HG03103 (cell line): ENCODE data around the gene C1QTNF5.

Experiments
- ATAC-seq: cut with Tn5 transposase; IDR thresholded peaks from one replicate; pipeline ENCODE4 v1.9.1; 2021; ENCODE audit warnings: low read depth; ENCODE audit not compliant: unreplicated experiment

C1QTNF5 gene

DNA sequence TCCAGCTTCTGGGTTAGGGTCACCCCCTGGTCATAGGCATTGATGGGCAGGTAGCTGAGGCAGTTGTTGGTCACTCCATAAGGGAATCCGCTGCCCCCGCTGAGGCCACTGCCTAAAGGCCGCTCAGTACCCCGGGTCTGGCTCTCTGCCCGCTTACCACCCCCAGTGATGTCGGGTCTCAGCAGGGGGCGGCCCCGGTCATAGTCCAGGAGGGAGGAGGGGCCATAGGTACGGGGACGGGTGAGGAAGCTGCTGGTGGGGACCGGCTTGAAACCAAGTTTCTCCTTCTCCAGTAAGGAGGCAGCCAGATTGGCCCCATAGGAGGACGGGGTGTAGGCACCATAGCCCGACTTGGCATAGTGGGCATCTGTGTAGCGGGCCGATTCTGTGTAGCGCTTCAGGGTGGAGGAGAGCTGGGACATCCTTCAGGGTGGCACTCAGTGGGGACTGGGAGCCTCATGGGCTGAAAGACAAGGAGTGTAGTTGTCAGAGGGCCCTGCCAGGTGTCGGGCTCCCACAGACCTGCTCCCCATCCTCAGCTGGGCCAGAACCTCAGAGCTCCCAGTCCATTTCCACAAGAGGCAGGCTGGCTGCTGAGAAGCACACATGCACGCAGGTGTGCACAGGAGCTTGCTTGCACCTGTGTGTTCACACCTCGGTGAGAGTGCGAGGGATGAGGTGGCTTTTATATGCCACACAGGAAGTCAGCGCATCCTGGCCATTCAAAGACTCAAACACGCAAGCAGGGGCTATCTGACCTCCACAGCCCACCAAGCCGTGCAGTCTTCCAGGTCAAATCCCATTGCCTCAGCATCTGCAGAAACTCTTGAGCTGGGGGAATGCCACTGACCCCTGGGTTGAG, 32.6 kb upstream of the C1QTNF5 start:
- ATAC-seq: no peak

DNA sequence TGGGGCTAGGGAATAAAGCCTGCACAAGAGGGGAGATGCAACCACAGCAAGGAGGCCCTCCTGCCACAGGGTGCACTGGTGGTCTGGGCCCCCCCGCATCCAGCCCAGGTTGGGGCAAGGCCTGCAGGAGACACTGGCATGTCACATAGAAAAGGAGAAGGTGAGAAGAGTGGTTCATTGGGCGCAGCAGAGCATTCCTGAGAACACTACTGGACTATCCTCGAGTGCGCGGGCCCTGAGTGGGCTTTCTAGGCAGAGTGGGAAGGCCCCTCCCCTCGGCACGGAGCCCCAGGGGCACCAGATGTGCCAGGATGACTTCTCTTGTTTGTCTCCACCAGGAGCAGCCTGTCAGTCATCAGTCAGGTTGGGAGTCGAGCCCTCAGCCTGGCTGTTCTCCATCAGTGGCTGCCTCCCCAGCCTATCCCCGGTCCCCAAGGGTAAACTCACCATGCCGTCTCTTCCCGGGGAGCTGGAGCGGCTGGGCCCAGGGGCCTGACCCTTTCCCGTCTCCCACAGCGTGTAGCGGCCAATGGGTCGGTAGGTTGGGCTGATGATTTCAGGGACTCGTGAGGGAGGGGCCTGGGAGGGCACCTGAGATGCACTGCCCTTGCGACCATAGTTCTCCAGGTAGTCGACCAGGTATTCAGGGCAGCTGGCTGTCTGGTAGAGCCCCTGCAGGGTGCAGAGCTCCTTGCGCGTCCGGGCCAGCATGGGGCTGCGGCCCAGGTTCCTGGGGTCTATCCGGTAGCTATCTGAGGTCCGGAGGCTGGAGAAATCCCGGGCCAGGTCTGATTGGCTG, 31.8 kb upstream of the C1QTNF5 start:
- ATAC-seq: no peak

DNA sequence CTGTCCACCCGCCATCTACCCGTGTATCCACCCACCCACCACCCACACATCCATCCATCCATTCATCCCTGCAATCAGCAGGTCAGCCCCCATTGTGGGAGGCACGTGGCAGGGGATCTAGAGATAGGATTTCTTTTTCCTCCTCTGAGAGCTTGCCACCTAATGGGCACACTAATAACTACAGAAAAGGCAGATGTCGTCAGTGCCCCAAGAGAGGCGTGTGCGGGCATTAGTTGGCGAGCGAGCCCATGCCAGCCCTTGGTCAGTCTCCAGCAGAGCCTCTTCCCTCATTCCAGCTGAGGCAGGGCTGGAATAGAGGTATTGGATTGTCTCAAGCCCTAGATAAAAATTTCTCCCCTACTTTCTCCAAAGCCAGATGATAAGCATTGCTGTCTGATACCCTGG, 31.1 kb upstream of the C1QTNF5 start:
- no peak for ATAC-seq

DNA sequence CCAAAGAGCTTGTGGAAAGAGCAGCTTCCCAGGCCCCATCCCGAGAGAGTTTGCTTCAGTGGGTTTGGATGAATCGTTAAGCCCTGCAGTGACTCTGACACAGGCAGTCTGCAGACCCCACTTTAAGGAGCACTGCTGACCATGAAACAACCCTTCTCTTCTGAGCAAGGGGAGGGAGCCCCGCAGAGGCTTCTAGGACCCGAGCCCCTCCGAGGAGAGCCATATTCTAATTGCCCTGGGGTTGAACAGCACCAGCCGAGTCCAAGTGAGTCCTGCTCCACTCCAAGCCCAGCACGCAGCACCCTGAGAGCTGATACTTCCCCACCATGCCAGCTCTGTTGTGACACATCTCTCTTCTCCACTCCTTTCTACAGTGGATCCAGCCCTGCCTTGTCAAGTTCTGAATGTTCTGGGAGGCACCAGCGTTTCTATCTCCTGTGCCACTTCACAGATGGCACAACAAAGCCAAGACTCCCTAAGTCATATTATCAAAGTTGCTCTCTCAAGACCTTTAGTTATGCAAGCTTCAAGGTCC, 30.5 kb upstream of the C1QTNF5 start:
- no peak for ATAC-seq

DNA sequence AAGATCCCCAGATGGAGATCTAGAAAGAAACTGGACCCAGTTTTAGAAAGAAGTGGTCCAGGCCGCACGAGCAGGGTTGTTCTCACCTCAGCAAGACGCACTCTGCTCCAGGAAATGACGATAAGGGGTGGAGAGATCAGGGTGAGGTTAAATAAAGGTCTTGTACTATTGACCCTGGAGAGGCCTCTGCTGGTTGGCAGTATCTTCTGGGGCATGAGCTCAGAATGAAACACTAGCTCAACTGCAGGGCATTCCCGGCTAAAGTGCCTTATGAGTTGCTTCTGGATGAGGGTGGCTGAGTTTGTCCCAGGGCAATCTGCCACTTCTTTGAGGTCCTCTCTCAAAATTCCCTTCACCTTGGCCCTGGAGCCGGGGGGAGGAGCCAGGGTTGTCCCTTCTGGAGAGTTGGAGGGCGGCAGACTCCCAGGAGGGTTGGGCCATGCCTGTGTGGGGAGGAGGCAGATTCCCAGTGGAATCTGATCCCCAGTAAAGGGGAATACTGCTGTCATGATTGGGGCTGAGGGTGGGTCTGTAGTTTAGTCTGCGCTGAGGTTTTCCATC, 29.9 kb upstream of the C1QTNF5 start:
- no peak for ATAC-seq

DNA sequence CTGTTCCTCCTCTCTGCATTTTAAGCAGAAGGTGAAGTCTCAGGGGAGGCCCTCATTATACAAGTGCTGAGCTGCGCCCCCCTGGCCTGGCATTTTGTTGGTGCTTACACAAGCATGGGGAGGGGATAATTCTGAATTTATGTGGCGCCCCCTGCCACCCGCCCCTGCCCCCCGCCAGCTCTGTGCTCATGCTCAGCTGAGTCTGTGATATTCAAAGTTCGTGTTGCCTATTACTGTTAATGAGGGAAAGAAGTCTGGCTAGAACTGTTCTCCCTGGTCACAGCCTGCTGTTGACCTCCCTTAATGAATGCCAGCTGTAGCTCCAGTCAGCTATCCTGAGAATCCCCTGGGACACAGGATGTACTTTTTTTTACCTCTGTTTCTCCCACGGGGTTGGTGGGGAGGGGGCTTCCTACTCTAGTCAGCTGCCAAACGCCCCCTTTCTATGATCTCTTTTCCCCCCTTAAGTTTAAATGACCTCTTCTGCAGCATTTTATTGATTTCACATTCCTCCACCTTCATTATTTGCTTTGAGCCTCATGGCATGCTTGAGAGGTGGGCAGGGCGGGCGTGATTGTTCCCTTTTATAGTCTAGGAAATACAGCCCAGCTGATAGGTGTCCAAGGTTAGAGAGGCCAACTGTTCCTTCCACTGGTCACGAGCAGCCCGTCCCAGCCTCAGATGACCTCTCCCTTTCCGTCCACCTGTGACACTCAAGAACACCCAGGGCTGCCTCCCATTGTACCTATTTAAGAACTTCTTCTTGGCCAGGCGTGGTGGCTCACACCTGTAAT, 28.6 kb upstream of the C1QTNF5 start:
- ATAC-seq: no peak

DNA sequence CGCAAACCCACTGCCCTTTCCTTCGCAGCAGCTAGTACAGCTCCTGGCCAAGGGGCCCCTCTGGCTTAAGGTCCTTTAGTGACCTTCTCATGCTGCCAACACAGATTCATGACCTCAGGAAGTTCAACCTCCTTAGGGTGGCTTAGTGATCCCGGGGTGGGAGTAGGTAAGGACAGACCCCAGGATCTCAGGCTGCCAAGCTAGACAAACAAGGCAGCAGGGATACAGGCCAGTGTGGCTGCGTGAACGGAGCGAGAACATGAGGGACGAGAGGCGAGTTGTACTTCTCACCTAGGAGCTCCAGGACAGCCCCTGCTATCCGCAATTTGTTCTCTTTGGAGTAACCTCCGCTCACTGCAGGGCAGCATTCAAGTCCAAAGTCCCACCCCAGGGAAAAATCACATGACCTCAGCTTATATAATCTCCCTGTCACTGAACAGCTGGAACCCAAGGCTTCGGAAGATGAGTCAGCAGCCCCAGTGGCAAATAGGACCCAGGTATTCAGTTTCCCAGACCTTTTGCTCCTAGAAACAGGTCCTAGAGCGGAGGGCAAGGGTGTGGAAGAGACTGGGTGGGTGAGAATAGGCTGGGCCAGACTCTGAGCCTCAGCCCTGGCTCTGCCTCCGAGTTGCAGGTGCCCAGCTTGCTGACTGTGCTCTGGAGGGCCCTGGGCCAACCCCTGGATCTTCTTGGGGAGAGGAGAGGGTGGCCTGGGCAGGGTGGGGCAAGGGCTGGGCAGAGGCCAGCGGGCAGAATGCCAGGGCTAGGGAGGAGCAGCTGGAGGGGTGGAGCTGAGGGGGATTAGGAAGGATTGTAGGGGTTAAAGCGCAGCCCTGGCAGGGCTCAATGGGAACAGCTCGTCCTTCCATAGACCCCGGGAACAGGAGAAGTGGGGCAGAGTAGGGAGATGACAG, 27.7 kb upstream of the C1QTNF5 start:
- no peak for ATAC-seq

DNA sequence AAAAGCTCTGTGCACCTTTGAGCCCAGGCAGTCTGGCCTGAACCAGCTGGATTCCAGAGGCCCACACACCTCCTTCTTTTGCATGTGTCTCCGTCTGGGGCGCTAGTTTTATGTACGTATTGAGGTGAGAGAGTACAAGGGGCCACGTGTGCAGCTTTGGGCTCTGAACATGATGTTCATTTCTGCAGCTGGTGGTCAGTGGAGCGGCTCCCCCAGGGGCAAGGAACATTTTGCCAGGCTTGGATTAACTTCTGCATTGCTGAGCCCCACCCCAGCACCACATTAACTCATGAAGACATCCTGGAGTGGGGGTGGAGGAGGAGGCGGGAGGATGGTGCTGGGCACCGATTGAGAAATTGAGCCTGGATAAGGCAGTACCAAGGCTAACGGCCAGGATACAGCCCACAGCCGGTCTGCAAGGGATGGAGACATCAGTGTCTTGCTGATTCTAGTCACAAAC, 27.0 kb upstream of the C1QTNF5 start:
- ATAC-seq: no peak

DNA sequence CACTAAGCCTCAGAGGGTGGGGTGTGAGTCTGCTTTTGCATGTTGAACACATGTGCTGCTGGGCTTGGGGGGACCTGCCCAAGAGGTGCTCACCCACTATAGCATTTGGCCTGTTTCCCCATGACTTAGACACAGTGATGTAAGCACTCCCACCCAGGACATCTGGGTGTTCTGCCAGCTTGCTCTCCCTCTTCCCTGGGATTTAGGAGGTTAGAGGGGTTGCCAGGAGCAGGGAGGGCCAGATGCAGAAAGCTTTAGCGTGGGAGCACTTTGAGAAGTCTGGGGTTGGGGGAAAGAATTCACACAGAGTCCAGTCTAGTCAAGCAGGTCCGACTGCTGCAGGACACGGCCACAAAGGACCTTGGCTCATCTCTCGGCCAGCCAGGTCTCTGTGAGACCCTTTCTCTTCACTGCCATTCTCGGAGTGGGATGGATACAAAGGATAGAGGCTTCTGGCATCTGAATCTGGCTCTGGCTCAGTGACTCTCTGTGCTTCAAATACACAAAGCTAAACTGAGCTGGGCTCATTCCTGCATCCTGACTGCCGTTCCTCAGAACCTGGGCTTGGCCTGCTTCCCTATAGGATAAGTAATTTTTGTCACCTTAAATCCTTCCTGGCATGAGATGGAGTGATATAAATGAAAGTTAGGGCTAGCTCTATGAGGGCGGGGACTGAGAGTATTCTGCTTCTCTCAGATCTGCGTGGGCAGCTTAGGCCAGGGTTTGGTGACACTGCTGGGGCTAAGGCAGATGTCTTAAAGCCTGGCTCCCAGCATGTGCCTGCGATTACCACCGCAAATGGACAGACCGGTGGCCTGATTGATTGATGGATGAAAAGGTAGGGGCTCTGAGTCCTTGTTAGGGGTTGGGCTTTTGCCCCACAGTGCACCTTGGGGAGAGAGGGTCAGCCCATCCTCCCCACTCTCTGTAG, 26.3 kb upstream of the C1QTNF5 start:
- ATAC-seq: no peak

DNA sequence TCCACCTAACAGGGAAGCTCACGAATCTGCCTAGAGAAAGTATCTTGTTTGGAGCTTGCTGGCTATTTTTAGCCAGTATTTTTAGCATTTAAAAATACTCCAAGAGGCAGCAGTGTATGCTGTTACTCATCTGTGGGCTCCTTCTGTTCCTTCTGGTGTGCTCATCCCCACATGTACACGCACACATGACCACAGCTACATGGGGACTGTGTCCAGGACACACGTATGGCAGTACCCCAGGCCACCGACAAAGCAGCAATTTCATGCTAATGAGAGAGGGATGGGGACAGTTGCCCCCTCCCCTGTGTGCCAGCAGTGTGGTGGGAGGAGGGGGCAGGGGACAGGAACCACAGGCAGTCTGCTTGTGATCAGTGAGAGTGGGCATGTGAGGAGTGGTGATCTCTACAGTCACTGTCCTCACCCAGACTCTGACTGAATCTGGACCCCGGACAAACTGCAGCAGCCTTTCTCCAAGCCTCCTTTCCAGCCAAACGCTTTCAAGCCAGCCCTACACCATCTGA, 24.4 kb upstream of the C1QTNF5 start:
- ATAC-seq: no peak

DNA sequence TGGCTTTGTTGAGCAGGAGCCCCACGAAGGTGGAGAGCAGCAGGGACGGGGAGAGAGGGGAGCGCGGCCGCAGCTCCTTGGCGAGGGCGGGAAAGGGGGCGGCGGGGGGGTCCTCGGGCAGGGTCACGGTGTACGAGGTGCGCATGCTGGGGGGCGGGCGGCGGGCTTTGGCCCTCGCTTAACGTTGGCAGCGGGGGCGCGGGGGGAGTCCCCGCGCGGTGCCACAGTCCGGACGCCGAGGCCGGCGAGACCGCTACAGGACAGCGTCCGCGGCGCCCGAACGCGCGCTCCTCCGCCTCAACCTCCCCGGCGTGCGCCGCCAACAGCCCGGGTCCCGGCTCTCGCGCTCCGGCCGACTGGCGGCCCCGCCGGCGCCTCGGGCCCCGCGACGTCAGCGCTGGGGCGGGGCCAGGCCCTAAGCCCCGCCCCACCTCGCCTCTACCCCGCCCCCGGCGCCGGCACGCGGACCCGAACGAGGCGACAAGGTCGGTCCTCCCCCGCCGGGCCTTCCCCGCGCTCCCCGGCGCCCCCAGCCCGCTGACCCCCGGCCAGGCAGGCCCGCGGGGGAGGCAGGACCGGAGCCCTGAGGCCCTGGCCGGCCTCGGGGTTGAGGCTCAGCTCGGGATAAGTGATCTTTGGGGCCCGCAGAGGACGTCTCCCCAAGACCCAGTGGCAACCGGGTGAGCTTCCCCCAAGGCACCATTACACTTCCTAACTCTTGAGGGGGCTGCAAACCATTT, 23.3 kb upstream of the C1QTNF5 start:
- ATAC-seq: no peak

DNA sequence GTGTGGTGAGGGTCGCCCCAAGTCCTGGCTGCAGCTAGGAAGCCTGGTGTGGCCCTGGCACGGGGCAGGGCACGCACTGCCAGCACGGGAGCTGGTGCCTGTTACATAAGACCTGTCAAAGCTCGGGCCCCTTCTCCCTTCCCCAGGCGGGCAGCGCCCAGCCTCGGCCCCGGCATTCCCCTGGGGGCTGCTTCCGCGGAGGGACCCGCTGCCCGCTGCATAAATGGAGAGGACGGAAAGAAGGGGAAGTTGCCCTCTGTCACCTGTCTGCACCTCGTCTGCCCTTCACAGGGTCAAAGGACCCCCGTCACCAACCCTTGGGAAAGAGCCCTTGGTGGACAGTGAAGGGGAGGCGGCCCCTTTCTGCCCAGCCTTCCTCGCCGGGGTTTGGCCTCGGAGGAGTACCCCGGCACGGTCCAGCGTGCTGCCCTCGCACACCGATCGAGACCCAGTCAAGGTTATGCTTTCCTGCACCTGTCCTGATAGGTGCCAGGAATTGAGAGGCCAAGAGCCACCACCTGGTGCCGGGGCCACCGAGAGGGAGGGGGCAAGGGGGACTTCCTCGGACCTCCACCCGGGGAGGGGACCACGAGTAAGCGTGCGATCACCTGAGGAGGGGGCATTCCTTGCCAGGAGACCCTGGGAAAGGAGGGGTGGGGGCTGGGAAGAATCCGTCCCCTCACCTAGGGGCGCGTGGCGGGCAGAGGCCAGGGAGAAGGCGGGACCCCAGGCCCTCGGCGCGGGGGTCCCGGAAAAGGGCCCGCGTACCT, 22.6 kb upstream of the C1QTNF5 start:
- ATAC-seq: no peak

DNA sequence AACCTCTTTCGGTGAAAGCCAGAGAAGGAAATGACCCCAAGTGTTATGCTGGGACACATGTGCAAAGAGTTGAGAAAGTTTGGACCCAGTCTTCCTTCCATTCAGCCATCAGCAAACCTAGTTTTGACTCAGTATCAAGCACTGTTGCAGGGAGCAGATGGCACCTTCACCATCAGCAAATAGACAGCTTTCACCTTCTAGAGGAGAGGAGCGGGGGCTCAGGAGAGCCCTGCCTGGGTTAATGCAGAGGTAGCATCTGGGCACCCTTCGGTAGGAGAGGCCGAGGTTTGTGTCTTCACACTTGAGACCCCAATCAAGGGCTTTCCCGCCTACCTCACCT, 22.0 kb upstream of the C1QTNF5 start:
- ATAC-seq: no peak

DNA sequence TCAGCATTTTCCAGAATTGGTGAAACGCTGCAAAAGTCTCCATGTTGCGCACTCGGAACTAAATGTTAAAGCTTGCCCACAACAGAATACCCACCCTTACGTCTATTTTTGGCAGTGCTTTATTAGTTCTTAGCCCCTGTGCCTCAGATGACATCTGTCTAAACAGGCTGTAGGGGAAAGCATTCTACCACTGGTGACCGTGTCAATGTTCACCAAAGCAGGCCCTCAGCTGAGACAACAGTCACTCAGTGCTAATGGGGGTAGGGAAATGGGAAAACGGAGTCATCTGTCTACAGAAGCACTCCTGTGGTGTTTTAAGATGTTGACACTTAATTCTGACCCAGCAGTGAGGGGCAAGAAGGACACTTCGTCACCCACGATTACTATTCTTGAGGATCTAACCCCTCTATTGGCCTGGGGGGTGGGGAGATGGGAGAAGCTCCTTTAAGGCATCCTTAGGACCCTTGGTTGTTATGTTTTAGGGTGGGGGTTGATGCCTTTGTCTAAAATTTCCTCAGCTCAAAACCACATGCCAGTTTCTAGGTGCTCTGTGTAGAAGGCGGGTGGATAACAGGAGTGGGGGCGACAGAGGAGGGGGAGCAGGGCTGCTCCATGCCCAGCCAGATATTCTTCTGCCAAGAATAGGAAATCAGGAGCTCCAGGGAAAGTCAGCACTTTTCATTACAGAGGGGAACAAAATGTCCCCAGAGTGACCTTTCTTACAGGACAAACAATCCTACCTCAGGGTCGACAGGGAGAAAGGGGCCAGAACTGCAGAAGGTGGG, 21.4 kb upstream of the C1QTNF5 start:
- no peak for ATAC-seq

DNA sequence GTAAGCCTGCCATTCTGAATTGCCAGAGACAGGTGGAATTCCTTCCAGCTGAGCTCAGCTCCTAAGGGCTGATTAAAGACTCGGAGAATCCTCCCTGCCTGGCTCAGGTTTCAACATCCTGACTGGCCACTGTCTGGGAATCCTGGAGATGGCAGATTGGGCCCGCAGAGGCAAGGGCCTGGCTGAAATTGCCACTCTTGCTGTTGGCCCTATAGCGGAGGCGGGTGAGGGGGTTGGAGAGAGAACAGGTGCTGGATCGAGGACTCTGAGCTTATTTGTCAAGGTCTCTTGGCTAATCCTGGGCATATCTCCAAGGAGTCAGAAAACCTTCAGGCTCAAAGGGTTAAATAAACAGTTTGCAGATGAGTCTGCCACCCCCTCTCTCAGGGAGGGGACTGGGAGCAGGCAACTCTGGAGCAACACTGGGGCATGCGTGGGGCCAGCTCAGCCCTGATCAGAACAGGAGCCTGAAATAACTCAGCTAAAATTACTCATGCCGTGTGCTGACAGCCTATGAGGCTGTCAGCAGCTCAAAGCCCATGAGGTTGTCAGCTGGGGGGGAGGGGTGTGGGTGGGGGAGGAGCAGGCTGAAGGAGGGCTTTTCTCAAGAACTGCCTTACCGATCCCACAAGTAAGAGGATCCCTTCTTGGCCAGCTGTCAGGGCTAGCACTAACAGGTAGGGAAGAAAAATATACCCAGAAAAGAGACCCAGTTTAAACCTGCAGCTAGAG, 20.5 kb upstream of the C1QTNF5 start:
- ATAC-seq: no peak
